GM12878 (cell line): ENCODE results near the gene POLD1. TPM values are rescaled to one million over a fixed set of nuclear protein-coding genes. Genes with fewer than 3 reads are reported as not detected.

Source experiments
- ATF7 ChIP-seq: fragments of 450-650 bp; IDR thresholded peaks from 2 replicates; pipeline ENCODE4 v1.6.1; 2016; ENCODE audit warnings: low read depth, mild to moderate bottlenecking
- BACH1 ChIP-seq: fragments of 450-650 bp; IDR thresholded peaks from 2 replicates; pipeline ENCODE4 v1.6.1; 2017; ENCODE audit warnings: mild to moderate bottlenecking, borderline replicate concordance
- CHD1 ChIP-seq: IDR thresholded peaks from 2 replicates; pipeline ENCODE4 v1.6.1; 2012; ENCODE audit warnings: low read depth, low read length, improper control_type of control experiment
- EGR1 ChIP-seq, 2 experiments: IDR thresholded peaks; 1 replicate in 1 of 2; 2 replicates in 1 of 2; pipeline ENCODE4 v1.6.1; 2011 to 2012; ENCODE audit warnings: low read depth in 2 of 2, low read length in 2 of 2, borderline replicate concordance in 1 of 2, mild to moderate bottlenecking in 1 of 2, moderate library complexity in 1 of 2
- GATAD2B ChIP-seq: fragments of 450-650 bp; conservative IDR thresholded peaks from 2 replicates; pipeline ENCODE4 v1.6.1; 2017; ENCODE audit warnings: low read depth, mild to moderate bottlenecking, moderate library complexity
- HDAC6 ChIP-seq: fragments of 200-600 bp; sonication (generic); IDR thresholded peaks from one replicate; pipeline ENCODE4 v1.8.0; 2017; ENCODE audit warnings: antibody characterized with exemption; ENCODE audit not compliant: unreplicated experiment
- KDM1A ChIP-seq: fragments of 200-600 bp; sonication (generic); IDR thresholded peaks from 2 replicates; pipeline ENCODE4 v1.6.1; 2016; ENCODE audit warnings: borderline replicate concordance
- KLF5 ChIP-seq: fragments of 450-650 bp; IDR thresholded peaks from 2 replicates; pipeline ENCODE4 v1.6.1; 2014; ENCODE audit warnings: mild to moderate bottlenecking; ENCODE audit not compliant: partially characterized antibody
- MYB ChIP-seq: fragments of 150-350 bp; IDR thresholded peaks from 2 replicates; pipeline ENCODE4 v1.6.1; 2014; ENCODE audit warnings: mild to moderate bottlenecking, low read depth, low read length, borderline replicate concordance
- NFYB ChIP-seq: IDR thresholded peaks from 2 replicates; pipeline ENCODE4 v1.6.1; 2011; ENCODE audit warnings: low read depth, mild to moderate bottlenecking, low read length, improper control_type of control experiment, moderate library complexity; ENCODE audit not compliant: insufficient read depth
- NR2C1 ChIP-seq: fragments of 450-650 bp; IDR thresholded peaks from 2 replicates; pipeline ENCODE4 v1.6.1; 2017; ENCODE audit warnings: antibody characterized with exemption, mild to moderate bottlenecking, moderate library complexity
- NR2F1 ChIP-seq: fragments of 450-650 bp; conservative IDR thresholded peaks from 2 replicates; pipeline ENCODE4 v1.6.1; 2017; ENCODE audit warnings: mild to moderate bottlenecking
- PAX5 ChIP-seq: IDR thresholded peaks from 2 replicates; pipeline ENCODE4 v1.6.1; 2011; ENCODE audit warnings: low read depth, low read length, borderline replicate concordance
- POLR2AphosphoS2 ChIP-seq: IDR thresholded peaks from 2 replicates; pipeline ENCODE4 v1.6.1; 2011; ENCODE audit warnings: low read depth, mild to moderate bottlenecking, low read length, improper control_type of control experiment, moderate library complexity
- POU2F2 ChIP-seq: IDR thresholded peaks from 3 replicates; pipeline ENCODE4 v1.6.1; 2011; ENCODE audit warnings: low read depth, mild to moderate bottlenecking, low read length, borderline replicate concordance
- RAD21 ChIP-seq: IDR thresholded peaks from 2 replicates; pipeline ENCODE4 v1.6.1; 2011; ENCODE audit warnings: mild to moderate bottlenecking, low read depth, low read length, moderate library complexity; ENCODE audit not compliant: insufficient read depth
- RBBP5 ChIP-seq: fragments of 200-600 bp; sonication (generic); conservative IDR thresholded peaks from 2 replicates; pipeline ENCODE4 v1.6.1; 2016
- RUNX3 ChIP-seq: IDR thresholded peaks from 2 replicates; pipeline ENCODE4 v1.6.1; 2012; ENCODE audit warnings: low read length, inconsistent platforms
- SMAD1 ChIP-seq: fragments of 450-650 bp; IDR thresholded peaks from 2 replicates; pipeline ENCODE4 v1.6.1; 2018; ENCODE audit warnings: mild to moderate bottlenecking, low read depth; ENCODE audit not compliant: partially characterized antibody
- SUPT20H ChIP-seq: IDR thresholded peaks from 2 replicates; pipeline ENCODE4 v1.6.1; 2011; ENCODE audit warnings: low read depth, mild to moderate bottlenecking, low read length, moderate library complexity, borderline replicate concordance; ENCODE audit not compliant: control insufficient read depth
- ZNF622 ChIP-seq: fragments of 450-650 bp; IDR thresholded peaks from 2 replicates; pipeline ENCODE4 v1.6.1; 2017; ENCODE audit warnings: mild to moderate bottlenecking, inconsistent platforms
- polyA plus RNA-seq, 11 experiments: library from polyadenylated mRNA; depleted of rRNA in 4 of 11; unstranded in 6 of 11; stranded (reverse) in 5 of 11; fragments of >200 nt; fragmentation: Nextera tagmentation in 4 of 11; fragmentation: Illumina TruSeq in 1 of 11; extraction: Ambion mirVana in 4 of 11; extraction: Trizol in 1 of 11; gene quantifications; 1 replicate in 1 of 11; 2 replicates in 10 of 11; pipeline versions ENCODE4 v1.2.1 to v1.2.3, GENCODE V29; 2011 to 2016; ENCODE audit warnings: inconsistent platforms in 2 of 11, missing spikeins in 2 of 11, low read depth in 1 of 11
- total RNA-seq, 4 experiments: library from RNA; depleted of rRNA in 3 of 4; stranded (reverse); fragments of >200 nt in 3 of 4; fragmentation: Illumina TruSeq in 1 of 4; extraction: Trizol in 1 of 4; gene quantifications; 2 replicates each; pipeline versions ENCODE4 v1.2.1 to v1.2.3, GENCODE V29; 2013 to 2021
- TF ChIP-seq, protein P1 (sequence below): fragments of 450-650 bp; IDR thresholded peaks from 2 replicates; pipeline ENCODE4 v1.6.1; 2017; ENCODE audit warnings: mild to moderate bottlenecking, moderate library complexity
- TF ChIP-seq, protein P2 (sequence below): fragments of 450-650 bp; formaldehyde crosslinking; IDR thresholded peaks from 2 replicates; pipeline ENCODE4 v1.4.0; 2022; ENCODE audit warnings: mild to moderate bottlenecking, moderate library complexity
- TF ChIP-seq, protein P3 (sequence below), 3 experiments: IDR thresholded peaks in 2 of 3; conservative IDR thresholded peaks in 1 of 3; 2 replicates each; pipeline ENCODE4 v1.5.1; 2011; ENCODE audit warnings: low read depth in 3 of 3, low read length in 3 of 3, mild to moderate bottlenecking in 3 of 3, control low read depth in 2 of 3, moderate library complexity in 2 of 3, inconsistent platforms in 1 of 3, mixed read lengths in 1 of 3; ENCODE audit not compliant: control insufficient read depth in 2 of 3, insufficient read depth in 1 of 3; ENCODE audit errors: extremely low read depth in 1 of 3

Gene POLD1
- total and polyA plus RNA-seq, 10 of the 15 experiments (the other 5 are each of a cell fraction or from before 2014, with no cell fraction given) = 0.76 to 165 (median 63.4) TPM

GRCh38 chr19:50427997-50428425 lies 43.9 kb downstream of the POLD1 start (continued):
- no peak for TF ChIP-seq RAD21
- TF ChIP-seq MYB = no peak
- 0 out of 2 replicates have a peak, but pooled peaks have one; percentile 14 for TF ChIP-seq POLR2AphosphoS2
- no peak for TF ChIP-seq EGR1 (IDR thresholded peaks at IDR 0.05; ENCODE audit: borderline replicate concordance in 1 of 2, low read depth in 2 of 2, low read length in 2 of 2)
- no peak for TF ChIP-seq KDM1A
- no peak for TF ChIP-seq ATF7
- TF ChIP-seq PAX5 = no peak
- no peak for TF ChIP-seq RBBP5
- TF ChIP-seq, protein P1, sequence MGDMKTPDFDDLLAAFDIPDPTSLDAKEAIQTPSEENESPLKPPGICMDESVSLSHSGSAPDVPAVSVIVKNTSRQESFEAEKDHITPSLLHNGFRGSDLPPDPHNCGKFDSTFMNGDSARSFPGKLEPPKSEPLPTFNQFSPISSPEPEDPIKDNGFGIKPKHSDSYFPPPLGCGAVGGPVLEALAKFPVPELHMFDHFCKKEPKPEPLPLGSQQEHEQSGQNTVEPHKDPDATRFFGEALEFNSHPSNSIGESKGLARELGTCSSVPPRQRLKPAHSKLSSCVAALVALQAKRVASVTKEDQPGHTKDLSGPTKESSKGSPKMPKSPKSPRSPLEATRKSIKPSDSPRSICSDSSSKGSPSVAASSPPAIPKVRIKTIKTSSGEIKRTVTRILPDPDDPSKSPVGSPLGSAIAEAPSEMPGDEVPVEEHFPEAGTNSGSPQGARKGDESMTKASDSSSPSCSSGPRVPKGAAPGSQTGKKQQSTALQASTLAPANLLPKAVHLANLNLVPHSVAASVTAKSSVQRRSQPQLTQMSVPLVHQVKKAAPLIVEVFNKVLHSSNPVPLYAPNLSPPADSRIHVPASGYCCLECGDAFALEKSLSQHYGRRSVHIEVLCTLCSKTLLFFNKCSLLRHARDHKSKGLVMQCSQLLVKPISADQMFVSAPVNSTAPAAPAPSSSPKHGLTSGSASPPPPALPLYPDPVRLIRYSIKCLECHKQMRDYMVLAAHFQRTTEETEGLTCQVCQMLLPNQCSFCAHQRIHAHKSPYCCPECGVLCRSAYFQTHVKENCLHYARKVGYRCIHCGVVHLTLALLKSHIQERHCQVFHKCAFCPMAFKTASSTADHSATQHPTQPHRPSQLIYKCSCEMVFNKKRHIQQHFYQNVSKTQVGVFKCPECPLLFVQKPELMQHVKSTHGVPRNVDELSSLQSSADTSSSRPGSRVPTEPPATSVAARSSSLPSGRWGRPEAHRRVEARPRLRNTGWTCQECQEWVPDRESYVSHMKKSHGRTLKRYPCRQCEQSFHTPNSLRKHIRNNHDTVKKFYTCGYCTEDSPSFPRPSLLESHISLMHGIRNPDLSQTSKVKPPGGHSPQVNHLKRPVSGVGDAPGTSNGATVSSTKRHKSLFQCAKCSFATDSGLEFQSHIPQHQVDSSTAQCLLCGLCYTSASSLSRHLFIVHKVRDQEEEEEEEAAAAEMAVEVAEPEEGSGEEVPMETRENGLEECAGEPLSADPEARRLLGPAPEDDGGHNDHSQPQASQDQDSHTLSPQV = no peak
- TF ChIP-seq, protein P2, sequence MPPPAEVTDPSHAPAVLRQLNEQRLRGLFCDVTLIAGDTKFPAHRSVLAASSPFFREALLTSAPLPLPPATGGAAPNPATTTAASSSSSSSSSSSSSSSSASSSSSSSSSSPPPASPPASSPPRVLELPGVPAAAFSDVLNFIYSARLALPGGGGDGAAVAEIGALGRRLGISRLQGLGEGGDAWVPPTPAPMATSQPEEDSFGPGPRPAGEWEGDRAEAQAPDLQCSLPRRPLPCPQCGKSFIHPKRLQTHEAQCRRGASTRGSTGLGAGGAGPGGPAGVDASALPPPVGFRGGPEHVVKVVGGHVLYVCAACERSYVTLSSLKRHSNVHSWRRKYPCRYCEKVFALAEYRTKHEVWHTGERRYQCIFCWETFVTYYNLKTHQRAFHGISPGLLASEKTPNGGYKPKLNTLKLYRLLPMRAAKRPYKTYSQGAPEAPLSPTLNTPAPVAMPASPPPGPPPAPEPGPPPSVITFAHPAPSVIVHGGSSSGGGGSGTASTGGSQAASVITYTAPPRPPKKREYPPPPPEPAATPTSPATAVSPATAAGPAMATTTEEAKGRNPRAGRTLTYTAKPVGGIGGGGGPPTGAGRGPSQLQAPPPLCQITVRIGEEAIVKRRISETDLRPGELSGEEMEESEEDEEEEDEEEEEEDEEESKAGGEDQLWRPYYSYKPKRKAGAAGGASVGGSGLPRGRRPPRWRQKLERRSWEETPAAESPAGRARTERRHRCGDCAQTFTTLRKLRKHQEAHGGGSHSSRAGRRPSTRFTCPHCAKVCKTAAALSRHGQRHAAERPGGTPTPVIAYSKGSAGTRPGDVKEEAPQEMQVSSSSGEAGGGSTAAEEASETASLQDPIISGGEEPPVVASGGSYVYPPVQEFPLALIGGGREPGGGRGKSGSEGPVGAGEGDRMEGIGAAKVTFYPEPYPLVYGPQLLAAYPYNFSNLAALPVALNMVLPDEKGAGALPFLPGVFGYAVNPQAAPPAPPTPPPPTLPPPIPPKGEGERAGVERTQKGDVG (CRISPR knock-in tag) = no peak
- TF ChIP-seq SUPT20H = no peak
- TF ChIP-seq BACH1 = no peak
- no peak for TF ChIP-seq NFYB
- TF ChIP-seq NR2C1 = no peak
- no peak for TF ChIP-seq HDAC6
- no peak for TF ChIP-seq SMAD1
- TF ChIP-seq KLF5 = no peak
- TF ChIP-seq CHD1 = no peak
- peak; percentile 59 for TF ChIP-seq NR2F1
- TF ChIP-seq GATAD2B = no peak
- TF ChIP-seq RUNX3 = peak; percentile 53
- no peak for TF ChIP-seq POU2F2
- no peak for TF ChIP-seq ZNF622
- TF ChIP-seq, protein P3, sequence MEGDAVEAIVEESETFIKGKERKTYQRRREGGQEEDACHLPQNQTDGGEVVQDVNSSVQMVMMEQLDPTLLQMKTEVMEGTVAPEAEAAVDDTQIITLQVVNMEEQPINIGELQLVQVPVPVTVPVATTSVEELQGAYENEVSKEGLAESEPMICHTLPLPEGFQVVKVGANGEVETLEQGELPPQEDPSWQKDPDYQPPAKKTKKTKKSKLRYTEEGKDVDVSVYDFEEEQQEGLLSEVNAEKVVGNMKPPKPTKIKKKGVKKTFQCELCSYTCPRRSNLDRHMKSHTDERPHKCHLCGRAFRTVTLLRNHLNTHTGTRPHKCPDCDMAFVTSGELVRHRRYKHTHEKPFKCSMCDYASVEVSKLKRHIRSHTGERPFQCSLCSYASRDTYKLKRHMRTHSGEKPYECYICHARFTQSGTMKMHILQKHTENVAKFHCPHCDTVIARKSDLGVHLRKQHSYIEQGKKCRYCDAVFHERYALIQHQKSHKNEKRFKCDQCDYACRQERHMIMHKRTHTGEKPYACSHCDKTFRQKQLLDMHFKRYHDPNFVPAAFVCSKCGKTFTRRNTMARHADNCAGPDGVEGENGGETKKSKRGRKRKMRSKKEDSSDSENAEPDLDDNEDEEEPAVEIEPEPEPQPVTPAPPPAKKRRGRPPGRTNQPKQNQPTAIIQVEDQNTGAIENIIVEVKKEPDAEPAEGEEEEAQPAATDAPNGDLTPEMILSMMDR (IDR thresholded peaks at IDR 0.05 in 2 of 3, conservative IDR thresholded peaks at IDR 0.05 in 1 of 3; ENCODE audit: control insufficient read depth in 2 of 3, extremely low read depth in 1 of 3, insufficient read depth in 1 of 3, low read depth in 3 of 3, low read length in 3 of 3) = no peak
